GM18526 (cell line): Measurements from ENCODE around the gene YPEL1.

Experiments
- POLR2A ChIP-seq: IDR thresholded peaks from 3 replicates; pipeline ENCODE4 v1.6.1; 2011; ENCODE audit not compliant: insufficient read length; ENCODE audit errors: extremely low read depth

The YPEL1 gene

GRCh38 chr22:21735200-21736083 lies at the start of gene YPEL1:
TSS of gene YPEL1 (minus strand) at chr22:21735794. CDS start at chr22:21710744, 25,050 bp downstream.
- peak; percentile 31 for TF ChIP-seq POLR2A

GRCh38 chr22:21780259-21780658 lies 44.7 kb upstream of the YPEL1 start:
- TF ChIP-seq POLR2A: no peak

GRCh38 chr22:21779444-21779843 lies 43.9 kb upstream of the YPEL1 start:
- no peak for TF ChIP-seq POLR2A

GRCh38 chr22:21778705-21779363 lies 43.2 kb upstream of the YPEL1 start:
- no peak for TF ChIP-seq POLR2A

- no peak for TF ChIP-seq POLR2A
These were observed 36.0 kb upstream of the YPEL1 start for GRCh38 chr22:21771631-21771976.

- TF ChIP-seq POLR2A: no peak
These were observed 32.8 kb upstream of the YPEL1 start for GRCh38 chr22:21768435-21768834.

- TF ChIP-seq POLR2A: no peak
These were observed 31.3 kb upstream of the YPEL1 start for GRCh38 chr22:21766691-21767462.

- TF ChIP-seq POLR2A: no peak
These were observed 30.4 kb upstream of the YPEL1 start for GRCh38 chr22:21765909-21766529.

- TF ChIP-seq POLR2A: no peak
These were observed 28.6 kb upstream of the YPEL1 start for GRCh38 chr22:21764038-21764804.

- no peak for TF ChIP-seq POLR2A
These were observed 27.4 kb upstream of the YPEL1 start for GRCh38 chr22:21762712-21763581.

GRCh38 chr22:21761994-21762680 lies 26.5 kb upstream of the YPEL1 start:
- TF ChIP-seq POLR2A: no peak

GRCh38 chr22:21761086-21761485 lies 25.5 kb upstream of the YPEL1 start:
- no peak for TF ChIP-seq POLR2A

- no peak for TF ChIP-seq POLR2A
These were observed 25.0 kb upstream of the YPEL1 start for GRCh38 chr22:21760640-21761039.
